SH-SY5Y (cell line): ENCODE measurements around the gene SNAP29.

ENCODE experiments used
- GATA2 ChIP-seq: IDR thresholded peaks from 2 replicates; pipeline ENCODE4 v1.6.1; 2011; ENCODE audit warnings: mild to moderate bottlenecking, low read depth, low read length
- GATA3 ChIP-seq: IDR thresholded peaks from 2 replicates; pipeline ENCODE4 v1.6.1; 2011; ENCODE audit warnings: low read depth, mild to moderate bottlenecking, low read length, moderate library complexity

GRCh38 chr22:20858615-20859416 lies at the start of gene SNAP29, which contains the start of gene PI4KA:
- TF ChIP-seq GATA2: no peak
- TF ChIP-seq GATA3: no peak
